GF-D8 (cell line): ENCODE data around the gene RALGAPA2.
"Not testable (repeated sequence)": the region's sequence is repeated elsewhere in the genome, so short reads cannot be mapped to it uniquely, and the experiment has no call there.

Experiments used
- DNase-seq: peaks from one replicate; lab custom pipeline; 2025; lab: John Stamatoyannopoulos, UW

Gene RALGAPA2

GRCh38 chr20:20367575-20368417 is 344.6 kb downstream of the RALGAPA2 start, which contains the start of gene INSM1:
TSS of gene INSM1 (plus strand) at chr20:20368104. CDS start at chr20:20368268, 164 bp downstream.
- DNase-seq, result no peak

GRCh38 chr20:20366876-20367574 is 345.4 kb downstream of the RALGAPA2 start:
- DNase-seq, result no peak

GRCh38 chr20:20366551-20366875 is 345.9 kb downstream of the RALGAPA2 start:
- DNase-seq, result no peak

GRCh38 chr20:20365480-20366161 is 346.8 kb downstream of the RALGAPA2 start:
- DNase-seq, result no peak

- no peak for DNase-seq
Measured at GRCh38 chr20:20364593-20365479, 347.6 kb downstream of the RALGAPA2 start.

GRCh38 chr20:20363799-20364592 is 348.4 kb downstream of the RALGAPA2 start:
- no peak for DNase-seq

GRCh38 chr20:20363434-20363798 is 349.0 kb downstream of the RALGAPA2 start:
- DNase-seq, result no peak

- no peak for DNase-seq
Measured at GRCh38 chr20:20362774-20363433, 349.5 kb downstream of the RALGAPA2 start.

- DNase-seq, result peak; percentile 23
Measured at GRCh38 chr20:20360464-20360863, 352.0 kb downstream of the RALGAPA2 start.

- no peak for DNase-seq
Measured at GRCh38 chr20:20359628-20360027, 352.8 kb downstream of the RALGAPA2 start.

- no peak for DNase-seq
Measured at GRCh38 chr20:20358801-20359200, 353.6 kb downstream of the RALGAPA2 start.

- DNase-seq, result not testable (repeated sequence)
Measured at GRCh38 chr20:20355503-20355902, 356.9 kb downstream of the RALGAPA2 start.

GRCh38 chr20:20353576-20353975 is 358.9 kb downstream of the RALGAPA2 start:
- no peak for DNase-seq

GRCh38 chr20:20344476-20344875 is 368.0 kb downstream of the RALGAPA2 start:
- DNase-seq, result no peak

GRCh38 chr20:20343932-20344331 is 368.5 kb downstream of the RALGAPA2 start:
- DNase-seq, result no peak
